Amniotic stem cell (primary cell): Measurements from ENCODE around the gene R3HDM4.

Experiments
- DNase-seq: peaks from one replicate; lab custom pipeline; 2025; lab: John Stamatoyannopoulos, UW

Gene R3HDM4

GRCh38 chr19:929891-930258, 16.9 kb upstream of the R3HDM4 start:
- no peak for DNase-seq

DNA sequence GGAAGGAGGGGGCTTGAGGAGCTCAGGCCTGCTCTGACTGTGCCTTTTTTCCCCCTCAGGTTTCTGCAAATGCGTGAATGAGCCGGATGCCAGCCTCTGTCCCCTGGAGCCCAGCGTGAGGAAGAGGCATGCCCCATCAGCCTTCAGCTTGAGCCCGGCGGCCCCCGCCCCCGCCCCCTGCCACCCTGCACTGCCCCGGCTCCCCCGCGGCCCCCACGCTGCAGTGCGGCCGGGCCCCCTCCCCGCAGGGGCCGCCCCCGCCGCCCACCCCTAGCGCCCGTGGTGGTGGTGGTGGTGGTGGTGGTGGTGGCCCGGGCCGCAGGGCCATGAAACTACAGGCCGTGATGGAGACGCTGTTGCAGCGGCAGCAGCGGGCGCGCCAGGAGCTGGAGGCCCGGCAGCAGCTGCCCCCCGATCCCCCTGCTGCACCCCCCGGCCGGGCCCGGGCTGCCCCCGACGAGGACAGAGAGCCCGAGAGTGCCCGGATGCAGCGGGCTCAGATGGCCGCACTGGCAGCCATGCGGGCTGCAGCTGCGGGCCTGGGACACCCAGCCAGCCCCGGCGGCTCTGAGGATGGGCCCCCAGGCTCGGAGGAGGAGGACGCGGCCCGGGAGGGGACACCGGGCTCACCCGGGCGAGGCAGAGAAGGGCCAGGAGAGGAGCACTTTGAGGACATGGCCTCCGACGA, 16.3 kb upstream of the R3HDM4 start:
- no peak for DNase-seq

DNA sequence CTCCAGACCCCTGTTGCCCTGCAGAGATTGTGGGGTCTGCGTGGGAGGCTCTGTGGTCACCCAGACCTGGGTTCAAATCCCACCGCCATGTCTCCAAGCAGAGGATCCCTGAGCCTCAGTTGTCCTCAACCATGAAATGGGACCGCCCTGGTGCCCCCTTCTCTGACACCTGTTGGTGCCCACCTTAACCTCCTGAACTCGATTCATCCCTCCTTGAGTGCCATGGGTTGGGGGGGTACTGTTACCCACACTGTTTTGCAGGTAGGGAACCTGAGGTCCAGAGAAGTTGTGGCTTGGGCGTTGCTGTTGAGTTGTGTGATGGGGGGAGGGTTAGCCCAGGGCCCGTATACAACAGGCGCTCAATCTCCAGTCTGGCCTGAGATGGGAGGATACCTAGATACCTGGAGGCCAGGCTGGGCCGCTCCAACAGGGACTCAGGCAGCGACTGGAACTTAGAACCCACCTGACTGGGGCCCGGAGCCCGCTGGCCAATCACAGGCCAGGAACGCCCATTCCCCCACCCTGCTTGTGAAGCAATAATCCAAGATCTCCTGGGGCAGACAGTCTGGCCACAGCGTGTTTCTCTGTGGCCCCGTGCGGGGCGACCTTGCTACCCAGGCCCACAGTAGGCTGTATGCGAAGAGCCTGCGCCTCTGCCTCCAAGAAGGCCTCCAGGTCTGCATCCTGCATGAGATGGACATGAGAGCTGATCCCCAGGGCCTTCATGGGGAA, 15.6 kb upstream of the R3HDM4 start:
- no peak for DNase-seq

- DNase-seq, result no peak
Measured at GRCh38 chr19:927780-928401, 14.9 kb upstream of the R3HDM4 start.

- no peak for DNase-seq
Measured at GRCh38 chr19:927351-927779, 14.3 kb upstream of the R3HDM4 start.

GRCh38 chr19:926589-927350, 13.8 kb upstream of the R3HDM4 start:
- no peak for DNase-seq

DNA sequence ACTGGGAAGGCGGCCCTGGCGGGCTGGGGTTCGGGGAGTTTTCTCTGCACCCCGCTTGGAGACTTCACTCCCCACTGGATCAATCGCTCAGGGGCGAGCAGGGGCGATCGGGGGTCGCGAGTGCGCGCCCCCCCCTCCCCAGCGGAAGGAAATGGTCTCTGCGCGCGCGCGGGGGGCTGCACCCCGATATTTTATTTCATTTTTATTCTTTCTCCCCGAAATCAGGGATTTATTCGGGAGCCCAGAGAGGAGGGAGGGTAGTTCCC, 13.2 kb upstream of the R3HDM4 start:
- DNase-seq, result no peak

DNA sequence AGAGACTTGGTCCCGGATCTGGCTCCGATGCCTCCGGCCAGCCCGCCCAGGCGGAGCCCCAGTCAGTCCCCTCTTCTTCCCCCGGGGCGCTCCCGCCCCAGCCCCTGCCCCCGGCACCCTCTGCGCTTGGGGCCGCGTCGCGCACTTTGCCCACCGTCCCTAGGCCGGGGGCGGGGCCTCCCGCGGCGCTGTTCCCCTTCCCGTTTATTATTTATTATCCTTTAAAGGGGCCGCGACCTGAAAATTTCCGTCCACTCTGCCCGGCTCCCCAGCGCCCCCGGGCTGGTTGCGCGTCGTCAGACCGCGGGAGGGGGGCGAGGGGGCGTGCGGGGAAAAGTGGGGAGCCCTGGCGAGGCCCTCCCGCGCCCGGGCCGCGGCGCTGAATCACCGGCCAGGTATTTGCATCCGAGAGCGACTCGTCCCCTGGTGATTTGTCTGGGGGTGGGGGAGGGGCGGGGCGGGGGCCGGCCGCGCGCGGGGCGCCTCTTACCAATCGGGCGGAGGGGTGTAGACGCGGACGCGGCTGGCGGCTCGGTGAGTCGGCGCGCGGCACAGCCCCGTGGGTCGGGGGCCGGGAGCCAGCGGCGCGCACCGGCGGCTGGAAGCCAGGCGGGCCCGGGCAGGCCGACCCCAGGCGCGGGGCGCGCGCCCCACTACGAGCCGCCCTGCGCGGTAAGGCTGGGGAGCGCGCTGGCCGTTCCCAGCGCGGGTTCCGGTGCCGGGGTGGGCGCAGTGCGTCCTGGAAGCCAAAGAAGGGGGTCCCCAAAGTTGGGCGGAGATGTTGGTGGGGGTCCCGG, 12.7 kb upstream of the R3HDM4 start, which contains the start of gene ARID3A:
ARID3A (plus strand) TSS at position 510 of the 797 bp plus-strand sequence. CDS start 3,494 bp downstream, outside the sequence.
- no peak for DNase-seq

DNA sequence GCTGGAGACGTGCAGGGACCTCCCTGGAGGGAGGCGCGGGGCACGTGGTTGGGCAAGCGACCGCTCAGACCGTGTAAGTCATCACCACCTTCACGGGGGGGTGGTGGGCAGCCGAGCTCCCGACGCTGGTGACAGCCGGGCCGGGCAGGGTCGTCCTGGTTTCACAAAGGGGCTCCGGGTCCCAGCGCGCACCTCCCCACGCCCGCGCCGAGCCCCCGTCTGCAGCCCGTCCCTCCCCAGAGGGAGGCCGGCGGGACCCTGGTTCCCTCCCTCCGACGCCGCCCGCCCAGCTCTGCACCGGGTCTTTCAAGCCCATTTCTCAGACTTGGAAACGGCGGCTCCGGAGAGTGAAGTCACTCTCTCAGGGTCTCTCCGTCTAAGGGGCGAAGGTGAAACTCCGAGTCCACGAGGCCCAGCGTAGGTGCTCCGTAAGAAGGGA, 12.1 kb upstream of the R3HDM4 start:
- no peak for DNase-seq

DNA sequence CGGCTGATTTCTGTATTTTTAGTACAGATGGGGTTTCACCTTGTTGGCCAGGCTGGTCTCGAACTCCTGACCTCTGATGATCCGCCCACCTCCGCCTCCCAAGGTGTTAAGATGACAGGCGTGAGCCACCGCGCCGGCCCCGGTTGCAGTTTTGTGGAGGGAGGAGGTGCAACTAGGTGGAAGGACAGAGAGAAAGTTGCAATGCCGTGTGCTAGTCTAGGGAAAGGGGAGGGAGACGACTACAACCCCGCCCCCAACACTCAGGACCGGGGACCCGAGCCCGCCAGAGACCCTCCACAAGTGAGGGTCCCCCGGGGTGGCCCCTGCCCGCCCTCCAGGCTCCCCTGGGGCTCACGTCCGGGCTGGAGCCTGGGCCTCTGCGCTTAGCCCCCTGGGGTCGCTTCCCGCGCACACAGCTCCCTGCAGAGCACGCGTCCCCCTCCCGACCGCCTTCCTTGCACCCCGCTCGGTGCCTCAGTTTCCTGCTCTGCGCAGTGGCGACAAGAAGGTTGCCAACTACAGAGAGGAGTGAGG, 11.6 kb upstream of the R3HDM4 start:
- no peak for DNase-seq

DNA sequence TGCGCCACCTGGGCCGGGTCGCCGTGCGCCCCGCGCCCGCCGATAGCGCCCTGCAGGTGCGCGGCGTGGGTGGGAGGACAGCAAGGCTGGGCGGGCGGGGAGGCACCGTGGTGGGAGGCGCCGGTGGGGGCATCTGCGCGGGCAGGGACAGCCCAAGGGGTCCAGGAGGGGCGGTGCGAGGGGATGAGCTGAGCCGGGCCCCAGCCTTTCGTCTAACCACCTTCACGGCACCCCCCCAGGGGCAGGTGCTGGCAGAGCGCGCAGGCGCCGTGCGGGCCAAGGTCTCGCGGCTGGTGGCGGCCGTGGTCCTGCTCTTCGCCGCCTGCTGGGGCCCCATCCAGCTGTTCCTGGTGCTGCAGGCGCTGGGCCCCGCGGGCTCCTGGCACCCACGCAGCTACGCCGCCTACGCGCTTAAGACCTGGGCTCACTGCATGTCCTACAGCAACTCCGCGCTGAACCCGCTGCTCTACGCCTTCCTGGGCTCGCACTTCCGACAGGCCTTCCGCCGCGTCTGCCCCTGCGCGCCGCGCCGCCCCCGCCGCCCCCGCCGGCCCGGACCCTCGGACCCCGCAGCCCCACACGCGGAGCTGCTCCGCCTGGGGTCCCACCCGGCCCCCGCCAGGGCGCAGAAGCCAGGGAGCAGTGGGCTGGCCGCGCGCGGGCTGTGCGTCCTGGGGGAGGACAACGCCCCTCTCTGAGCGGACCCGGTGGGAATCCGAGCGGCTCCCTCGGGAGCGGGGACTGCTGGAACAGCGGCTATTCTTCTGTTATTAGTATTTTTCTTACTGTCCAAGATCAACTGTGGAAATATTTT, 7.2 kb upstream of the R3HDM4 start:
- no peak for DNase-seq

GRCh38 chr19:919199-920050, 6.4 kb upstream of the R3HDM4 start:
- no peak for DNase-seq

- no peak for DNase-seq
Measured at GRCh38 chr19:918481-919198, 5.6 kb upstream of the R3HDM4 start.

DNA sequence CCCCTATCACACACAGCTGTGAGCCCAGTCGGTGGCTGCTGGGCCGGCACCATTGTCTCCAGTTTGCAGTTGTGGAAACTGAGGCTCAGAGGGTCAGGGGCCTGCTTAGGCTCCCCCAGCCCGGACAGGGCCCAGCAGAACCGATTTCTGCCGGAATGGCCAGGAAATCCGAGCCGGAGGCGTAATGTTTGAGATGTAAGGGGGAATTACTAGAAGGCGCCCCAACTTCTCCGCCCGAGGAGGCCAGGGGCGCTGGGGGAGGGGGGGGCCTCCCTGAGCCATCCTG, 5.1 kb upstream of the R3HDM4 start:
- DNase-seq, result no peak

GRCh38 chr19:917323-918151, 4.5 kb upstream of the R3HDM4 start, which contains the start of gene KISS1R:
Gene KISS1R, plus strand, starts transcription at chr19:917333. Its CDS starts 170 bp downstream, at chr19:917503.
- no peak for DNase-seq

DNA sequence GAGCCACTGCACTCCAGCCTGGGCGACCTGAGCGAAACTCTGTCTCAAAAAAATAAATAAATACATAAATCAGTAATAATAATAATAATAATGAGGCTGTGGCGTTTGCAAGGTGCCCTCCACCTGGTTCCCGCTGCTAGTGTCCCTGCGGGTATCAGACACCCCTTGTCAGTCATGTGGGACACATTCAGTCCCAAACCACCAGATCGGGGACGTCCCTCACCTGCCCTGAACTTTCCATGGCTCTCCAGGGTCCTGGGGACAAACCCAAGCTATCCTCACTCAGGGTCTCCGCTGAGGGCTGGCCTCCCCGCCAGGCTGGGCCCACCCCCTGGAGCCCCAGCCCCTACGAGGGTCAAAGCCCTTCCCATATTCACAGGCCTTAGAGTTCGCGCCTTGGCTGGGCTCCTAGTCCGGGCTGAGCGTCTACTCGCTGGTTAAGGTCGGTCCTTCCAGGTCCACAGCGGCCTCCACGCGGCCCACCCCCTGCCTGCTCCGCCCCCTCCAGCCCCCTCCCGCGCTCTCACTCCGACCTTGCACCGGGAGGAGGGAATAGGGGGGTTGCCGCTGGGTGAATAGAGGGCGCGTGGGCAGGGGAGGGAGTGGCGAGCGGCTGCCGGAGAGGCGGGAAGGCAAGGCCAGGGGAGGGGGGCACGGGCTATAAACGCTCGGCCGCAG, 3.8 kb upstream of the R3HDM4 start:
- DNase-seq, result no peak

GRCh38 chr19:912181-913079, 589 bp downstream of the R3HDM4 start:
- DNase-seq, result no peak
